ENCODE measurements around the gene JAKMIP1.
A peak's percentile ranks its signal among the peaks of the same experiment; 100 is the strongest.

JAKMIP1 gene

DNA sequence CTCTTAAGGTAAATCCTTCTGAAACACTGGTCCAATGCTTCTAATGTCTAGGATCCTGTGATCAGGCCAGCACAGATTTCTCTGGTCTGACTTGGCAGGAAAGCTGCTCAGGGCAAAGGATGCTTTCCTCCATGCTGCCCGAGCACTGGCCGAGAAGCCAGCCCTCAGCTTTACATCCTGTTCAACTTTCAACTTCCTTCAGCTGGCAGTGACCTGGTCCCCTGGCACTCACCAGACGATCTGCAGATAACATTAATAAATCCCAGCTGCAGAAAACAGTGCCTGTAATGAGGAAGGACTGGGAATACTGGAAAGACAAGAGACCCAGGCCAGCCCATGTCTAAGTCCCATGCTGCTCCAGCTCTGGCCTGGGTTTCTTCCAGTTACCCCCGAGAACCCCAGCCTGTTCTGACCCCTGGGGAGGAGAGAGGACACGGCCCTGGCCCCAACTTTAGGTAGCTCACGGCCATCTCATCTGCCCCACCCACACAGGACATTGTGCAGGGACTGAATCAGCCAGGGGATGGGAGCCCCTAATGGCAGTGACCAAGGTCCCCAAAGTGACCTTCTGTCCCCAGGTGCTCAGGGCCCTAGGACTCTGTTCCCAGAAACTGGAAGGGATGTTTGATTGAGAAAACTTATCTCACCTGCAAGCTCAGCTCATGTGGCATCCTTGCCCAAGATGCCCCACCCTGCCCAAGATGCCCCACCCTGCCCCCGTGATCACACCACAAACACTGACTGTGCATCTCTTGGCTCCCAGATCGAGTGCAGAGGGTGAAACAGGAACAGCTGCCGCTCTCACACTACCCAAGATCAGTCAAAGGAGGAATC lies 28.0 kb downstream of the JAKMIP1 start:
- DNase-seq, result no peak
- H3K27ac ChIP-seq, result no peak overlapping the region
- no peaks in the 10 kb centered on the region for H3K36me3 ChIP-seq
- TF ChIP-seq, protein P1, sequence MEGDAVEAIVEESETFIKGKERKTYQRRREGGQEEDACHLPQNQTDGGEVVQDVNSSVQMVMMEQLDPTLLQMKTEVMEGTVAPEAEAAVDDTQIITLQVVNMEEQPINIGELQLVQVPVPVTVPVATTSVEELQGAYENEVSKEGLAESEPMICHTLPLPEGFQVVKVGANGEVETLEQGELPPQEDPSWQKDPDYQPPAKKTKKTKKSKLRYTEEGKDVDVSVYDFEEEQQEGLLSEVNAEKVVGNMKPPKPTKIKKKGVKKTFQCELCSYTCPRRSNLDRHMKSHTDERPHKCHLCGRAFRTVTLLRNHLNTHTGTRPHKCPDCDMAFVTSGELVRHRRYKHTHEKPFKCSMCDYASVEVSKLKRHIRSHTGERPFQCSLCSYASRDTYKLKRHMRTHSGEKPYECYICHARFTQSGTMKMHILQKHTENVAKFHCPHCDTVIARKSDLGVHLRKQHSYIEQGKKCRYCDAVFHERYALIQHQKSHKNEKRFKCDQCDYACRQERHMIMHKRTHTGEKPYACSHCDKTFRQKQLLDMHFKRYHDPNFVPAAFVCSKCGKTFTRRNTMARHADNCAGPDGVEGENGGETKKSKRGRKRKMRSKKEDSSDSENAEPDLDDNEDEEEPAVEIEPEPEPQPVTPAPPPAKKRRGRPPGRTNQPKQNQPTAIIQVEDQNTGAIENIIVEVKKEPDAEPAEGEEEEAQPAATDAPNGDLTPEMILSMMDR (IDR thresholded peaks at IDR 0.05; ENCODE audit: low read depth, low read length), result no peak
- no peaks in the 10 kb centered on the region for H3K9me3 ChIP-seq (ENCODE audit: severe bottlenecking)
- no peaks in the 10 kb centered on the region for H3K27me3 ChIP-seq (ENCODE audit: insufficient read depth, low read depth, severe bottlenecking)
- no peak overlapping the region for H3K4me3 ChIP-seq (ENCODE audit: low read depth, low read length)

DNA sequence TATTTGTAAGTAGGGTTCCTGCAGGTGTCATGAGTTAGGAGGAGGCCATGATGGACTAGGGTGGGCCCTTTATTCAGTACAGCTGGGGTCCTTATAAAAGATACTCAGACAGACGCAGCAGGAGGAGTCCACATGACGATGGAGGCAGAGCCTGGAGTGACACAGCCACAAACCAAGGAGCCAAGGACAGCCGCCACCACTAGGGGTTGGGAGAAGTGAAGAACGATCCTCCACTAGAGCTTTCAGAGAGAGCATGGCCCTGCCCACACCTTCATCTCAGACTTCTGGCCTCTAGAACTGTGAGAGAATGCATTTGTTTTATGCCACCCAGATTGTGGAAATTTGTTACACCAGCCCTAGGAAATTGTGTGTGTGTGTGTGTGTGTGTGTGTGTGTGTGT lies 31.1 kb downstream of the JAKMIP1 start:
- TF ChIP-seq, protein P1 (IDR thresholded peaks at IDR 0.05; ENCODE audit: low read depth, low read length), result 0 out of 2 replicates have a peak, but pooled peaks have one; percentile 19
- DNase-seq, result no peak

DNA sequence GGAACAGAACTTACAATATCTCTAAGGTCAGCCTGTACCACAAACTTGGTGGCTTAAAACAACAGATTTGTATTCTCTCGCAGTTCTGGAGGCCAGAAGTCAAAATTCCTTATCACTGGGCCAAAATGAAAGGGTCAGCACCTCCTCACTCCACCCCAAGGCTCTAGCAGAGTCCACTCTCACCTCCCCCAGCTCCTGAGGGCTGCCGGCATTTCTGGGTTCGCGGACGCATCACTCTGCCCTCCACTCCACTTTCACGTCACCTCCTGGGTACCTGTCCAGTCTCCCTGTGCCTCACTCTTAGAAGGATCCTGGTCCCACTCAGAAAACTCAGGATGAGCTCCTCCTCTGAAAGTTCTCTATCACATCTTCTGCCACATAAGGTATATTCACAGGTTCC lies 34.6 kb downstream of the JAKMIP1 start:
- Histone ChIP-seq H3K27ac (no peak overlapping the region), H3K9me3 (ENCODE audit: severe bottlenecking) (no peaks in the 10 kb centered on the region), H3K4me3 (ENCODE audit: low read depth, low read length) (no peak overlapping the region), H3K27me3 (ENCODE audit: insufficient read depth, low read depth, severe bottlenecking) (no peaks in the 10 kb centered on the region), H3K36me3 (no peaks in the 10 kb centered on the region)
- DNase-seq, result no peak
- TF ChIP-seq, protein P1 (IDR thresholded peaks at IDR 0.05; ENCODE audit: low read depth, low read length), result no peak

More for the DNA sequence above, 31.1 kb downstream of the JAKMIP1 start:
- no peaks in the 10 kb centered on the region for H3K36me3 ChIP-seq
- H3K27me3 ChIP-seq (ENCODE audit: insufficient read depth, low read depth, severe bottlenecking), result no peaks in the 10 kb centered on the region
- no peak overlapping the region for H3K27ac ChIP-seq
- no peak overlapping the region for H3K4me3 ChIP-seq (ENCODE audit: low read depth, low read length)
- H3K9me3 ChIP-seq (ENCODE audit: severe bottlenecking), result no peaks in the 10 kb centered on the region

DNA sequence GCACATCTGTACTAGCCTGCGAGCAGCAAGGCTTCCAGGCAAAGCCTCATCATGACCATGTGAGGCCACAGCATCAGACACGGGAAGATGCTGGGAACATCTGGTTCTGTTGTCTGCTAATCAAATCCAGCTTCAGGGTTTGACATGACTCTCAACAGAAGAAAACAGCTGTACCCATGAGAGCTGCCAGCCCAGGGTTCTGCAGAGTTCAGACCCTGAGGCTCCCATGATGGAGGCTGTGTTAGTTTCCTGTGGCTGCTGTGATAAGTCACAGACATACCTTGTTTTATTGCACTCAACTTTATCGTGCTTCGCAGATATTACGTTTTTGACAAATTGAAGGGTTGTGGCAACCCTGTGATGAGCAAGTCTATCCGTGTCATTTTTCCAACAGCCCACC lies 37.5 kb downstream of the JAKMIP1 start:
- DNase-seq, result no peak
- Histone ChIP-seq H3K27ac (no peak overlapping the region), H3K9me3 (ENCODE audit: severe bottlenecking) (no peaks in the 10 kb centered on the region), H3K27me3 (ENCODE audit: insufficient read depth, low read depth, severe bottlenecking) (no peaks in the 10 kb centered on the region), H3K36me3 (no peaks in the 10 kb centered on the region), H3K4me3 (ENCODE audit: low read depth, low read length) (no peak overlapping the region)
- TF ChIP-seq, protein P1 (IDR thresholded peaks at IDR 0.05; ENCODE audit: low read depth, low read length), result no peak

DNA sequence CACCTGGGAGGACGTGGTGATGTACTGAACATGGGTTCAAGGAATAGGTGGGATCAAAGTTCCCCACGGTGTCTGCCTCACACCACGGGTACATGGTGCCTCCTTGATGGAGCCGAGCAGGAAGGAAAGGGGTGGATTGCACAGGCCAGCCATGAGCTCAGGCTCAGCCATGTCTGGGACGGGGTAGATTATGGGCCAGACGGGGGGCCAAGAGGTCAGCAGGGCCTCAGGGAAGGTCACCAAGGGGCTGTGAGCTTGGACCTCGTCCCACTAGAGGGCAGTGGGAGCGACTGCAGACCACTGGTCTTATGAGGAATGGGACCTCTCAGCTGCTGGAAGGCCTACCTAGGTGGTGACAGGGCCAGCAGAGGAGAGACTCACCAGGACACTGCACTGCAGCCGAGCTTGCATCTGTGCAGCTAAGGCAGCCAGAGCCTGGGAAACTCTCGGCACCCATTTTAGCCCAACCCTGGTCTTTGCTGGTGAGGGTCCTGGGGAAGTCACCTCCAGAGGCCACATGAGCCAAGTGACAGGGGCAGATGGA lies 38.4 kb downstream of the JAKMIP1 start:
- Histone ChIP-seq H3K4me3 (ENCODE audit: low read depth, low read length) (no peak overlapping the region), H3K27me3 (ENCODE audit: insufficient read depth, low read depth, severe bottlenecking) (no peaks in the 10 kb centered on the region), H3K9me3 (ENCODE audit: severe bottlenecking) (no peaks in the 10 kb centered on the region), H3K27ac (no peak overlapping the region), H3K36me3 (no peaks in the 10 kb centered on the region)
- no peak for DNase-seq
- TF ChIP-seq, protein P1 (IDR thresholded peaks at IDR 0.05; ENCODE audit: low read depth, low read length), result no peak
